MM.1S (cell line): ENCODE data around the gene AGAP1.

Experiments
- DNase-seq: peaks from one replicate; pipeline ENCODE4 v3.0.0-alpha.2; 2015
- H2AFZ ChIP-seq: fragments of 300-600 bp; sonication (generic); 2 replicates; pipeline ENCODE4 v1.6.0; 2016; ENCODE audit warnings: antibody characterized with exemption, low read length
- H3F3A ChIP-seq: fragments of 300-600 bp; sonication (generic); 2 replicates; pipeline ENCODE4 v1.6.1; 2016; ENCODE audit warnings: mild to moderate bottlenecking, antibody characterized with exemption, low read length, moderate library complexity, mixed read lengths; ENCODE audit not compliant: insufficient read depth
- H3K27ac ChIP-seq: fragments of 300-600 bp; sonication (generic); 2 replicates; pipeline ENCODE4 v1.5.1; 2016; ENCODE audit warnings: mild to moderate bottlenecking, low read length
- H3K27me3 ChIP-seq: fragments of 300-600 bp; sonication (generic); replicated peaks from 2 replicates; pipeline ENCODE4 v1.6.0; 2016; ENCODE audit warnings: low read length; ENCODE audit not compliant: insufficient read depth
- H3K36me3 ChIP-seq: fragments of 300-600 bp; sonication (generic); replicated peaks from 2 replicates; pipeline ENCODE4 v1.6.1; 2016; ENCODE audit warnings: mild to moderate bottlenecking, low read length, mixed read lengths; ENCODE audit not compliant: insufficient read depth
- H3K4me1 ChIP-seq: fragments of 300-600 bp; sonication (generic); 2 replicates; pipeline ENCODE4 v1.6.1; 2016; ENCODE audit warnings: low read length, mixed read lengths
- H3K4me2 ChIP-seq: fragments of 300-600 bp; sonication (generic); 2 replicates; pipeline ENCODE4 v1.6.0; 2016; ENCODE audit warnings: low read depth, low read length
- H3K4me3 ChIP-seq: fragments of 300-600 bp; sonication (generic); 2 replicates; pipeline ENCODE4 v1.5.1; 2016; ENCODE audit warnings: low read length, mixed read lengths
- H3K79me2 ChIP-seq: fragments of 300-600 bp; sonication (generic); 2 replicates; pipeline ENCODE4 v1.6.1; 2016; ENCODE audit warnings: mixed run types, low read length, mixed read lengths
- H3K9ac ChIP-seq: fragments of 300-600 bp; sonication (generic); 2 replicates; pipeline ENCODE4 v1.6.1; 2016; ENCODE audit warnings: low read length, mixed read lengths
- H3K9me2 ChIP-seq: fragments of 300-600 bp; sonication (generic); replicated peaks from 2 replicates; pipeline ENCODE4 v1.6.1; 2016; ENCODE audit warnings: mild to moderate bottlenecking, low read length, mixed read lengths; ENCODE audit not compliant: insufficient read depth
- H3K9me3 ChIP-seq: fragments of 300-600 bp; sonication (generic); replicated peaks from 2 replicates; pipeline ENCODE4 v1.6.1; 2016; ENCODE audit warnings: mild to moderate bottlenecking, low read length, mixed read lengths; ENCODE audit not compliant: insufficient read depth
- H4K20me1 ChIP-seq: fragments of 300-600 bp; sonication (generic); 2 replicates; pipeline ENCODE4 v1.6.1; 2016; ENCODE audit warnings: mild to moderate bottlenecking, low read length, moderate library complexity, mixed read lengths; ENCODE audit not compliant: insufficient read depth
- EZH2 ChIP-seq: fragments of 300-600 bp; sonication (generic); optimal IDR thresholded peaks from 2 replicates; pipeline ENCODE3; 2017; ENCODE audit warnings: low read depth, mild to moderate bottlenecking, antibody characterized with exemption, low read length, mixed read lengths
- EZH2phosphoT487 ChIP-seq: fragments of 300-600 bp; sonication (generic); IDR thresholded peaks from 2 replicates; pipeline ENCODE4 v1.6.1; 2018; ENCODE audit warnings: antibody characterized with exemption, low read length
- TF ChIP-seq, protein P1 (sequence below): fragments of 300-600 bp; sonication (generic); IDR thresholded peaks from 2 replicates; pipeline ENCODE4 v1.5.1; 2016; ENCODE audit warnings: antibody characterized with exemption, low read length, mixed read lengths

AGAP1 gene

DNA sequence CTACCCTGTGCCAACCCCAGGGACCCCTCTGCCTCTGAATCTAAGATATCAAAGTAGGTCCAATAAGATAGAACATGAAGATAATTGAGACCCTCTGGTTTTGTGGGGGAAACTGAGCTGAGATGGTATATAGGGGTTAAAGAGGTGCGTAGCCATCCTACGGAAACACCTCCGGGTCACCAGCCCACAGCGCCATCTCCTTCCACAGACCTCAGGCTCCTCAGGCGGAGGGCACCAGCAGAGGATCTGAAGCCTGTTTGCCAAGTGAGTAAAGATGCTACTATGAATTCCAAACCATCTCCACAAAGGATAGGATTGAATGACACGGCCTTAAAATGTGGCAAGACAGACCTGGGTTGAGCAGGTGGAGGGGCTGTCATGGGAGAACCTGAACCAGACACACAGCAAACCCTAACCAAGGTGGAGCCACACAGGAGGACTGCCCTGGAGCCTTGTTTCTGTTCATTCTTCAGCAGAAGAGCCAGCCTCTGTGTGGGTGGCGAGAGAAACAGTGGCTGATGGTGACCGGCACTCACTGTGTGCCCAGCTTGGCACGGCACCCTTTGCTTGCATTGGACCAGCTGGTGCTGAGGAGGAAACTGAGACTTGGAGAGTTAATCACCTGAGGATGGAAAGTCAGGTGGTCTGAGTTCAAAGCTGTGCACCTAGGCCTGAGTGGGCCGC, 664.1 kb downstream of the AGAP1 start:
- Histone ChIP-seq H3K27ac (no peak overlapping the region), H3K4me2 (no peak overlapping the region), H3K4me1 (no peaks in the 10 kb centered on the region), H4K20me1 (no peaks in the 10 kb centered on the region), H2AFZ (no peak overlapping the region), H3K79me2 (no peaks in the 10 kb centered on the region), H3F3A (no peaks in the 10 kb centered on the region), H3K9ac (no peak overlapping the region), H3K4me3 (no peak overlapping the region), H3K36me3 (no peaks in the 10 kb centered on the region), H3K27me3 (peaks cover 28% of the 10 kb centered on the region; the same call in 1 of the 2 replicates), H3K9me3 (no peaks in the 10 kb centered on the region), H3K9me2 (no peaks in the 10 kb centered on the region)
- no peak for DNase-seq
- no peak for TF ChIP-seq EZH2
- TF ChIP-seq, protein P1, sequence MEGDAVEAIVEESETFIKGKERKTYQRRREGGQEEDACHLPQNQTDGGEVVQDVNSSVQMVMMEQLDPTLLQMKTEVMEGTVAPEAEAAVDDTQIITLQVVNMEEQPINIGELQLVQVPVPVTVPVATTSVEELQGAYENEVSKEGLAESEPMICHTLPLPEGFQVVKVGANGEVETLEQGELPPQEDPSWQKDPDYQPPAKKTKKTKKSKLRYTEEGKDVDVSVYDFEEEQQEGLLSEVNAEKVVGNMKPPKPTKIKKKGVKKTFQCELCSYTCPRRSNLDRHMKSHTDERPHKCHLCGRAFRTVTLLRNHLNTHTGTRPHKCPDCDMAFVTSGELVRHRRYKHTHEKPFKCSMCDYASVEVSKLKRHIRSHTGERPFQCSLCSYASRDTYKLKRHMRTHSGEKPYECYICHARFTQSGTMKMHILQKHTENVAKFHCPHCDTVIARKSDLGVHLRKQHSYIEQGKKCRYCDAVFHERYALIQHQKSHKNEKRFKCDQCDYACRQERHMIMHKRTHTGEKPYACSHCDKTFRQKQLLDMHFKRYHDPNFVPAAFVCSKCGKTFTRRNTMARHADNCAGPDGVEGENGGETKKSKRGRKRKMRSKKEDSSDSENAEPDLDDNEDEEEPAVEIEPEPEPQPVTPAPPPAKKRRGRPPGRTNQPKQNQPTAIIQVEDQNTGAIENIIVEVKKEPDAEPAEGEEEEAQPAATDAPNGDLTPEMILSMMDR: no peak

GRCh38 chr2:236158969-236159777, 665.3 kb downstream of the AGAP1 start:
- no peak overlapping the region for H3K4me3 ChIP-seq
- no peak overlapping the region for H2AFZ ChIP-seq
- no peaks in the 10 kb centered on the region for H3K4me1 ChIP-seq
- no peaks in the 10 kb centered on the region for H3F3A ChIP-seq
- no peaks in the 10 kb centered on the region for H3K79me2 ChIP-seq
- DNase-seq: no peak
- no peaks in the 10 kb centered on the region for H3K9me2 ChIP-seq
- peaks cover 40% of the 10 kb centered on the region for H3K27me3 ChIP-seq
- no peaks in the 10 kb centered on the region for H3K36me3 ChIP-seq
- TF ChIP-seq EZH2 (no peak), EZH2phosphoT487 (no peak)
- TF ChIP-seq, protein P1: no peak
- H3K9me3 ChIP-seq: no peaks in the 10 kb centered on the region
- H4K20me1 ChIP-seq: no peaks in the 10 kb centered on the region
- no peak overlapping the region for H3K9ac ChIP-seq
- H3K27ac ChIP-seq: no peak overlapping the region
- no peak overlapping the region for H3K4me2 ChIP-seq

GRCh38 chr2:236159778-236160170, 665.9 kb downstream of the AGAP1 start:
- no peak overlapping the region for H3K9ac ChIP-seq
- H2AFZ ChIP-seq: no peak overlapping the region
- no peaks in the 10 kb centered on the region for H3K79me2 ChIP-seq
- H3K9me3 ChIP-seq: no peaks in the 10 kb centered on the region
- no peaks in the 10 kb centered on the region for H3F3A ChIP-seq
- H3K27ac ChIP-seq: no peak overlapping the region
- H4K20me1 ChIP-seq: no peaks in the 10 kb centered on the region
- TF ChIP-seq EZH2phosphoT487 (no peak), EZH2 (no peak)
- TF ChIP-seq, protein P1: no peak
- DNase-seq: no peak
- H3K4me1 ChIP-seq: no peaks in the 10 kb centered on the region
- H3K4me2 ChIP-seq: no peak overlapping the region
- H3K9me2 ChIP-seq: no peaks in the 10 kb centered on the region
- no peak overlapping the region for H3K4me3 ChIP-seq
- no peaks in the 10 kb centered on the region for H3K36me3 ChIP-seq
- H3K27me3 ChIP-seq: peaks cover 46% of the 10 kb centered on the region
